ENCODE results near the gene FLAD1.
"Not testable (repeated sequence)": the region's sequence is repeated elsewhere in the genome, so short reads cannot be mapped to it uniquely, and the experiment has no call there.

FLAD1 gene

DNA sequence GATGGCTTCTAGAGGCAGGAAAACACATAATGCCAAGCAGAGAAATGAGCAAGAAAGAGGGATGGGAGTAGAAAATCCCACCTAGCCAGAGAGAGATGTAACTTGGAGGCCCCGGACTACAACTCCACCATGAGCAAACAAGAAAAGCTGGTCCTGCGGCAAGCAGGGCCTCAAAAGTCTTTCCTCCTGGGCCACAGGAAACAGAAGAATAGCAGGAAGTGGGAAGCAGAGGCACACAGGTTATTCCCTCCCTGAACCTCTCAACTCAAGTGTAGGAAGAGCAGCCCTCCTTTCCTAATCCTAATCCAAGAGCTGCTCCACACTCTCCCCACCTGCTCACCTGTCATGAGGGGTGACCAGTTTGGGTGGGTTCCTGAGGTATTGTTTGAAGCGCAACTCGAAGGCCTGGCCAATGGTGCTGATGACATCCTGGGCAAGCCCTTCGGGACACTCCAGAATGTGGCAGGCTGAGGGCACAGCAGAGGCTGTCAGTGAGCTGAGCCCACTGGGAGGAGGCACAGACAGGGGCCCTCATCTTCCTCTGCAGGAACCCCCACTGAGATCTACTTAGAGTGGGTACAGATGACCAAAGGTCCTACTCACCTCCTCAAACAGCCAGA is 15.7 kb upstream of the FLAD1 start:
- no peak for DNase-seq (ENCODE audit: low read depth in 2 of 2, low spot score in 1 of 2)

DNA sequence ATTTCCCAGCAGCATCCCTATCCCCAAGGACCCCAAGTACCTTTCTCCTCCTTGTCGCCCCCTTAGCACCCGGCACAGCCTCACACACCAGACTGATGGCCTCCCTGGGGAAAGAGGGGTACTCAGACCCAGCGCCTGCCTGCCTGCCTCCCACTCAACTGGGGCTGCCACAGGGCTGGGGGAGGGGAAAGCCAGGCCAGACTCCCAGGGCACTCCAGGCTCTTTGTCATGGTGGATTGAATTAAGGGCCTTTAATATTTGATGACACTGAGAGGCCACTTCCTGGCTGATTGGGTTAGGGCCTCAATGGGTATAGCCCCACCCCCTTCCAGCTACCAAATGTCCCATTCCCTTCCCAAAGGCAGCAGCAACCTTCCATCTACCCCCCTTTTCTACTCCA is 14.4 kb upstream of the FLAD1 start:
- DNase-seq (ENCODE audit: low read depth in 2 of 2, low spot score in 1 of 2), result no peak

DNA sequence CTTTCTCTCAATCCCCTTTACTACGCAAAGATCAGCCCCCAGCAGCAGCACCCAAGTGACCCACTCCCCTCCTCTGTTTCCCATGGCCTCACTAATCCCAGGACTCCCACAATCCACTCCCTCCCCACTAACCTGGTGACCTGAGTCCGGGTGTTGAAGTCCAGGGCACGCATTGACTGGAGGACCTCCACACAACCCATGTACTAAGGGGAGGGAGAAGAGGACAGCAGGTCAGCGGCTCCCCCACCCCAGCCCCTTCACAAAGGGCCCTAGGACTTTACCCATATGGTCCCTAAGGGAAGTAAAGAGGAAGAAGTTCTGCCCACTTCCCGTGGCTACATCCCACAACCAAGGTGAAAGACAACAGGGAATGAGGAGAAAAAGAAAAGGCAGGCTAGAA is 13.9 kb upstream of the FLAD1 start:
- DNase-seq (ENCODE audit: low read depth in 2 of 2, low spot score in 1 of 2), result no peak

DNA sequence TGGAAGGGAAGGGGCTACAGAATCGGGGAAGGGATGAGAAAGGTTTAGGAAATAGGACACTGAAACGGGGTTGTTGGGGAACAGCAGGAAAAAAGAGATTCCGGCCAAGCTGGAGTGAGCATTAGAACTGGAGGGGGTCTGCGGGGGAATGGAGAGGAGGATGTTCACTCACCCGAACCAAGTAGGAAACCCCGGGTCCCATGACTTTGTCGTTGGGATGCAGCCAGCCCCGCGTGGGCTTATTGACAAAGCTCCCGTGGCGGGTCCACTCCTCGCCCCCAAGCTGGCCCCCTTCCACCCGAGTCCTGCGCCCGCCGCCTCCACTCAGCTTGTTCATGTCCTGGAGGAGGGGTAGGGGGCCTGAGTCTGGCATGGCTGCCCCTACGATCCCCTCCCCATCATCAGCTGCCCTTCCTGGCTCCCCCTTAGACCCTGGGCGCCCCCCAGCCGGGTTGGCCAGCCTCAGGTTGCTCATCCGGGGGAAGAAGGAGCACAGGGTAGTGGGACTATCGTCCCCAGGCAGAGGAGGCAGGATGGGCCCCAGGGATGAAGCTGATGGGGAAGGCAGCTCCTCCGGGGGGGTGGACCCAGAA is 13.2 kb upstream of the FLAD1 start:
- DNase-seq (ENCODE audit: low read depth in 2 of 2, low spot score in 1 of 2), result no peak

DNA sequence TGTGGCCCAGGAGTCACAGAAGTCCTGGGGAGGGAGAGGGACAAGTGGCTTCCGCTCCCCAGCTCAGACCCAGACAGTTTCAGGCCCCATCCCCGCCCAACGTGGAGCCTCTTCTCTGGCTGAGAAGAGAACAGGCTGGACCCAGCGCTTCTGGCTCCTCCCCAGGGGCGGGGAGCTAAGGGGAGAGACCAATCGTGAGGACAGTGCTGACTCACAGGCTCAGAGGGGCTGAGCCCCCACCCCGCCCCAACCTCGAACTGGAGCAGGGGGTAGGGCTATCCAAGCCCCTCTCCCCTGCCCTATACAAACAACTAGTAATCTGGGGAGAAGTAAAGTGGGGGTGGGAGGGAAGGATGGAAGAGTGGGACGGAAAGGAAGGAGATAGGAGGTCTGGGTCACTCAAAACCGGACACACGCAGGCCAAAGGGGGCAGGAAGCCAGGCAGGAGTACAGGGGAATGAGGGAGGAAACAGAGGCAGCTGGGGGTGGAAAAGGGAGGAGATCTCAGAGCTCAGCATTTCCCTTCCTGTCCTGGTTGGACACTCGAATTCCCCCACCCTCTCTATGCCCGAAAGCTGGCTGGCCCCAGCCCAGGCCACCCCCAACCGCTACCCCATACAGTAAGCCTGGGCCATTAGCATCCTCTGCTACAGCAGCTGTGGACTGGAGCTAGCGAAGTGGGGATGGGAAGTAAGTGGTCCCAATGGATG is 12.4 kb upstream of the FLAD1 start, which contains the start of gene SHC1:
Gene SHC1 (minus strand): TSS at position 117 of the 710 bp plus-strand sequence. CDS start 221 bp downstream, outside the sequence.
- no peak for DNase-seq (ENCODE audit: low read depth in 2 of 2, low spot score in 1 of 2)

DNA sequence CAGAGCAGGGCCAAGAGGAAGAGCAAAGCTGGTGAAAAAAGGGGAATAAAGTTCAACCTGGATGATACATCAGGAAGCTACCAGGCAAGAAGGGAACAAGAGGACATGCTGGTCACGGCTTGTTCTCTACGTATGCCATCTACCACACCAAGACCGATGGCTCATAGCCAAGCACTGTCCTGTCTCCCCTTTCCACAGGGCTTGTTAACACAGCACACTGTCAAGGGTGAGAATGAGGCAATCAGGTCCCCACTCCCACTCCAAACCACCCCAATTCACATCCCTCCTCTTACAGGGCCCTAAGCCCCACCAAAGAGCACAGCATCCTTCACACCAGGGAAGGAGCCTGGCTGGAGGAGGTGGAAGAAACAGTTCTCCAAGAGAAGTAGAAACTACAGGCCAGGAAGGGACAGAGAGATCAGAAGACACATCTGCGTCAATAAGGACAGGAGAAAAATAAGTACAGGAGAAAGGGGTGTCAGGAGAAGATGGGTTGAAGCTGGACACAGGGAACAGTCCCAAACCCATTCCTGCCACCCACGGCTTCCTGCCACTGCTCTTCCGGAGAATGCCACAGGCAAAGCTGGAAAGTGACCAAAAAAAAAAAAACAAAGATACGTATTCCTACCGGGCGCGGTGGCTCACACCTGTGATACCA is 11.7 kb upstream of the FLAD1 start:
- no peak for DNase-seq (ENCODE audit: low read depth in 2 of 2, low spot score in 1 of 2)

DNA sequence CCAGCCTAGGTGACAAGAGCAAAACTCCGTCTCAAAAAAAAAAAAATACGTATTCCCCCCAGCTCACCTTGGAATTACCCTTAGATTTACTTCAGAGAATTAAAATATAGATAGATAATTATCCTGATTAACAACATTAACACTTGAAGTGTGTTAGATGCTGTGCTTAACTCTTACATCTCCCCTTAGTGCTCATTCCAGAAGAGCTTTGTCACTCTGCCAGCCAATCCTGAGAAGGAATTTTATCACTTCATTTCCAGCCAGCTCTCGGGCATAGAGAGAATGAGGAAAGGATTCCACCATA is 11.0 kb upstream of the FLAD1 start:
- no peak for DNase-seq (ENCODE audit: low read depth in 2 of 2, low spot score in 1 of 2)

DNA sequence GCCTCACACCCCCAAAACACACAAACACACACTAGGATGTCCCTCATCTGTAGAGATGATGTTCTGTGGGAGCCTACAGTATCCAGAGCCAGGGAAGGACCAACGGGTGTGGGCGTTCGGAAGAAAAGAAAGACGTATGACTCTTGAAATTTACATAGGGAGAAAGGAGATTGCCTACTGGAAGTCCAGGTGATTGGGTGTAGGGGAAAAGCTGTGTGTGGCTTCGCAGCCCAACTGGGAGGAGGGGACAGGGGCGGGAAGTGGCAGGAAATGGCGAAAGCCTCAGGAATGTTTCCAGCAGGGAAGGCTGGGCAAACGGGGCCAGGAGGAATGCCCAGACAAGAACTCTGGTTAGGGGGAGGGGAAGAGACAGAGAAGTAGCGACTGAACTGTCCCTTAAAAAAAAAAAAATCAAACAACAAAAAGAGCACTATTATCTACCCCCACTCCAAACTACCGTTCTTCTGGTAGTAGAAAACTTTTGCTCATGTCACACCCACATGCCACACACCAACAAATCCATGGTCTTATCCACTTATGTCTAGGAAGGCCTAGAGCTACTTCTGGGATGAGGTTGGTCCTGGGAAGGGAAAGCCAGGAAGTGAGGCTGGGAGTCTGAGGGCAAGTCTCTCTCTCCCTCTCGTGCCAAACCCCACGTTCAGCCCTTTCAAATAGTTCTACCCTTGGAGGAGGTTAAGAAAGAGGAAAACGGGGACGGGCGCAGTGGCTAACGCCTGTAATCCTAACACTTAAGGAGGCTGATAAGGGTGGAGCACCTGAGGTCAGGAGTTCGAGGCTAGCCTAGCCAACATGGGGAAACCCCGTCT is 10.4 kb upstream of the FLAD1 start:
- DNase-seq (ENCODE audit: low read depth in 2 of 2, low spot score in 1 of 2), result no peak

DNA sequence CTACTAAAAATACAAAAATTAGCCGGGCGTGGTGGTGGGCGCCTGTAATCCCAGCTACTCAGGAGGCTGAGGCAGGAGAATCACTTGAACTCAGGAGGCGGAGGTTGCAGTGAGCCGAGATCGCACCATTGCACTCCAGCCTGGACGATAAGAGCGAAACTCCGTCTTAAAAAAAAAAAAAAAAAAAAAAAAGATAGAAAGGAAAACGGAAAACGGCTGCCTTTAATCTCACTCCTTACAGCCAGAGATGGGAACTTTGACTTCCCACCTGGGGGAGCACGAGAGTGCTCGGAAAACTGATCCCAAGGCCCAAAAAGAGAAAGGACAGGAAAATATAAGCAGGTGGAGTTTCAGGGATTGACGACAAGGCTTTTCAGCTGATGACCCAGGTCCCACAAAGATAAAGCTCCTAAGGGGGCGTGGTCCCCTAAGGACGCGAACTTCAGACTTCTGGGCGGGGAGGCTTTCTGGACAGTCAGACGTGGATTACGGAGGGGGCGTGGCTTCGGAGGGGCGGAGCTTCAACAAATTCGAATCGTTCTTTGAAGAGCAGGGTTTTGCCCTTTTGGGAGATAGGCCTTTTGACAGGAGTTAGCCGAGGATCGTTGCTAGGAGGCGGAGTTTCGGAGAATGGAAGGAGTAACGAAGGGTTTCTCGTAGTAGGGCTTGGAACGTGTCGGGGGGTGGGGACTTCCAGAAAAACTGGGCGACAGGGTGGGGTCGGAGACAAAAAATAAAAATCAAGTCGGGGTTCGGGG is 9.6 kb upstream of the FLAD1 start:
- peak; percentile 82 to 89 for DNase-seq (ENCODE audit: low read depth in 2 of 2, low spot score in 1 of 2)

DNA sequence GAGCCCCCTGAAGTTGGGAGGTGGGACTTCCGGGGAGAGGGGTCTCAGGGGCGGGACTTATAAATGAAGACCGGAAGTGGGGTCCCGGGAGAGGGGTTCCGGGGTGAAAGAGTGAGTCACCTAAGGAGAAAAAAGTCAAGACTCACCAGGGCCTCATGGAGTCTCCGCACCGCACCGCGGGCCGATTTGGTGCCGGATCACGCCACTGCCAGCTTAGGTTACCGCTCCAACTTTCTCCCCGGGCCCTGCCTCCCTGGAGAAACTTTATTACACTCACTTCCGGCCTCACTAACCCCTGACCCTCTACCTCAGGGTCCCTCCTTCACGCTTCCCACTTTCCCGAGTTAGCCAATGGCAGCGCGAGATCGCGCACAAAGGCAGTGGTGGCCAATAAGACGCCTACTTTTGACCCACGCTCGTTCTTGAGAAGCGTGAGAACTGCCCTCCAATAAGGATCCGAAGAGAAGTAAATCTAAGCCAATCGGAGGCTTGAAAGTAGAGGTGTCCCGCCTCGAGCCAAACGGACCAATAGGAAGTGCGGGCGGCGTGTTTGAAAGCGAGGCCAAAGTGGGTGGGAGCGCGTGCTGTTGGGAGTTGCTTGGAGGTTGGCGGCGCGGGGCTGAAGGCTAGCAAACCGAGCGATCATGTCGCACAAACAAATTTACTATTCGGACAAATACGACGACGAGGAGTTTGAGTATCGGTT is 8.9 kb upstream of the FLAD1 start, which contains the start of gene CKS1B:
Gene CKS1B (plus strand): TSS at position 580 of the 706 bp plus-strand sequence. CDS start 65 bp downstream, at position 645.
- peak; percentile 90 to 92 for DNase-seq (ENCODE audit: low read depth in 2 of 2, low spot score in 1 of 2)

DNA sequence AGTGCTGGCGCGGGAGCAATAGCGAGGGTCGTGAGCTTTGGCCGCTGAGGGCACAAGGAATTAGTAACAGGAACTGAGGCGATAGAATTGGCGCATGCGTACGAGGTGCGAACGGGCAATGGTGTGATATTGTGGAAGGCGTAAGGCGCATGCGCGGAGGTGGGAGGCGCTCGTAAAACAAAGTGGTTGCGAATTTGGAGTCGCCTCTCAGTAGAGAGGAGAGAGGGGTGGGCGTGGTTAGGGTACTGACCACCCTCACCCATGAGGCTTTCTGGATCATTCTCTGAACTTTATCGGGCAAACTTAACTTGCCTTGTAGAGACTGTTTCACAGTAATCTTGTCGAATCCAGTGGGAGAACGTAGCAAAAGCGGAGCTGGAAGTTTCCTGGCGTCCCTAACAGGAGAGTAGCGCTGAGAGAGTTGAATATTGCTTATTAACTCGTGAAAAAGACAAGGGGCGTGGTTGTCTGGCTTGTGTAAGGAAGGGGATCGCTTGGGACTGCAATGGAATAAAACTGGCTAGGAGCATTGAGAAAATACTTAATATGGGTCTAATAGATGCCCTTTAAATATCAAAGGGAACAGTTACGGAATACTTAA is 8.2 kb upstream of the FLAD1 start:
- DNase-seq (ENCODE audit: low read depth in 2 of 2, low spot score in 1 of 2), result peak; percentile 89

DNA sequence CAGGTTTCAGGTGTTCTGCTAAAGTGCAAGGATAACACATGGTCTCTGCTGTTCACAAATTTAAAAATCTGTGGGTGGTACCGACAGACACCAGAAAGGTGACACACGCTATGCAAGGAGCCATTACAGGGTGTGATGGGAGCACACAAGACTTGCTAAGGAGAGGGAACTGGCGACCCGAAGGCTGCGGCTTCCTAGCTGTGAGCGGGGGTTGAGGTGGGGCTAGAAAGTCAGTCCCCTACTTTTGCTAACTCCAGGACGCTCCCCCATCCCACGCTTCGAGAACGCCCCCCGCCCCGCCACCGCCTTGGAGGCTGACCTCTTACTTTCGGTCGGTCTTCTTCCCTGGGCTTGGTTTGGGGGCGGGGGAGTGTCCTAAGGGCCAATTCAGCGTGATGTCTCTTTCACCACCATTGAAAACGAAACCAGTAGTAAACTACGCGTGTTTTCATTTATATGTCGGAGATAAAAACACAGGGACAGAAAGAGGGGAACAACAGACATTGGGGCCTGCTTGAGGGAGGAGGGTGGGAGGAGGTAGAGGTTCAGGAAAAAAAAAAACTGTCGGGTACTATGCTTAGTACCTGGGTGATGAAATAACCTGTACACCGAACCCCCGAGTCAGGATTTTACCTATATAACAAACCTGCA is 7.6 kb upstream of the FLAD1 start:
- DNase-seq (ENCODE audit: low read depth in 2 of 2, low spot score in 1 of 2), result peak in 1 of 2 donors; percentile 38

DNA sequence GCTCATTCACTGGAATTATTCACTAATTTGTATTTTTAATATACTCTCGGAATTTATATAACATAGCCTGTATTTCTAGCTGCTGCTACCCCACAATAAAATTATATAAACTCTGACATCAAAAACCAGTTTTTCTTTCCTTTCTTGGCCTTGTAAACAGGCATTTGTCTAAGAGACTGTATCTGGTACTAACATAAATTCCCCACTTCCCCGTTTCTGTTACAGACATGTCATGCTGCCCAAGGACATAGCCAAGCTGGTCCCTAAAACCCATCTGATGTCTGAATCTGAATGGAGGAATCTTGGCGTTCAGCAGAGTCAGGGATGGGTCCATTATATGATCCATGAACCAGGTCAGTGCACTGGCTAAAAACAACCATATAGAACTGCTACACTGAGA is 5.4 kb upstream of the FLAD1 start:
- not testable (repeated sequence) for DNase-seq (ENCODE audit: low read depth in 2 of 2, low spot score in 1 of 2)

DNA sequence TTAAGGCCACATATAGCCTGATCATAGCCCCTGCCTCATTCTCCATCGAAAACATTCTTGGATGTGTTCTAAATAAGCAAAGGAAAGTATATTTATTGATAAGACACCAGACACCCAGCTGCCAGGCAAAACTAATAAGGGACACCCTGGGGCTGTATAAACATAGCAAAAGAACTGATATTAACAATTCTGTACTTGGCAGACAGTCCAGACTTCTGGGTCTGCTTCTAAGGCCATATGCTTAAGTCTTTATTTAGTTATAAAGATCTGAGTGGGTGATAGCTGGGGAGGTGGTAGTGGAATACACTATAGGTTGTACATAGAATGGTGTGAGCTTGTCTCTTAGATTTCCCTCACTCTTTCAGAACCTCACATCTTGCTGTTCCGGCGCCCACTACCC is 4.8 kb upstream of the FLAD1 start:
- no peak for DNase-seq (ENCODE audit: low read depth in 2 of 2, low spot score in 1 of 2)

DNA sequence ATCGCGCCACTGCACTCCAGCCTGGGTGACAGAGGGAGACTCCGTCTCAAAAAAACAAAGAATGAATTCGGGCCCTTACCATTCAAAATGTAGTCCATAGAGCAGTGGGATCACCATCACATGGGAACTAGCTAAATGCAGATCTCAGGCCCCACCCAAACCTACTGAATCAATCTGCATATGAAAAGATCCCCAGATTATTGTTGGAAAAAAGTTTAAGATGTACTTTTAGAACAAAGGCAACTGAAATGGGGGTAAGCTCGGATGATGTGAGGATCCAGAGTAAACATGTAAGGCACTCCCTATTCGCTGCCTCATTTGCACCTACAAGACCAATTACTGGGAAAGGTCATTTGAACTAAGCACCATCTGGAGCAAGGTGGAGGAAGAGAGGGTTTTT is 803 bp upstream of the FLAD1 start:
- no peak for DNase-seq (ENCODE audit: low read depth in 2 of 2, low spot score in 1 of 2)

DNA sequence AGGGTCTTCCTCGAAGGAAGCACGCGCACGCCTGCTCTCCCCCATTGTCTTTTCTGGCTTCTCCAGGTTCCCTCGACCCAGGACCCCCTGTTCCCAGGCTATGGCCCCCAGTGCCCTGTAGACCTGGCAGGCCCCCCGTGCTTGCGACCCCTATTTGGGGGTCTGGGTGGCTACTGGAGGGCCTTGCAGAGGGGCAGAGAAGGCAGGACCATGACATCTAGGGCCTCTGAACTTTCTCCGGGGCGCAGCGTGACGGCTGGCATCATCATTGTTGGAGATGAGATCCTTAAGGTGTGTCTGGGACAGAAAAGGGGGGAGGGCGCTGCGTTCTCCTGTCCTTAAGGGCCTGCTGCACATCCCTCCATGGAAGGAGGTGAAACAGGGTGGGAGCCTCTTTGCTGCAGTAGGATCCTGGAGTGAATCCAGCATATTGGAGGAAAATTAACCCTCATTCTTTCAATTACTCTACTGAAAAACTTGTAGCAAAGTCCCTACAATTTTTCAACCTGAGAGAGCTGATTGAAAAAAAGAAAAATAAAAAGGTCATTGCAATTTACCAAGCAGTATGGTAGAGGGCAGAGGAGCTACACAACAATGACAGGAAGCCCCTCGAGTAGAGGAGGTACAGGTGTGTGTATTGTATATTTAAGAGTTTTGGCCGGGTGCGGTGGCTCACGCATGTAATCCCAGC is 777 bp downstream of the FLAD1 start:
- no peak for DNase-seq (ENCODE audit: low read depth in 2 of 2, low spot score in 1 of 2)

DNA sequence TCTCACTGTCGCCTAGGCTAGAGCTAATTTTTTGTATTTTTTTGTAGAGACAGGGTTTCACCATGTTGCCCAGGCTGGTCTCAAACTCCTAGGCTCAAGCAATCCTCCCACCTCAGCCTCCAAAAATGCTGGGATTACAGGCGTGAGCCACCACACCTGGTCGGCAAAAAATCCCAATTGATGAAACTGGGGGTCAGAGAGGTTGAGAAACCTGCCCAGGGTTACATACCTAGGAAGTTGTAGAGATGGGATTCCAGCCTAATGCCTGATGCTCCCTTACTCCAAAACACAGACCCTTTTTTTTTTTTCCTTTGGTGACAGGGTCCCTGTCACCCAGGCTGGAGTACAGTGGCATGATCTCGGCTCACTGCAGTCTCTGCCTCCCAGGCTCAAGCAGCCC is 3.6 kb downstream of the FLAD1 start:
- not testable (repeated sequence) for DNase-seq (ENCODE audit: low read depth in 2 of 2, low spot score in 1 of 2)

DNA sequence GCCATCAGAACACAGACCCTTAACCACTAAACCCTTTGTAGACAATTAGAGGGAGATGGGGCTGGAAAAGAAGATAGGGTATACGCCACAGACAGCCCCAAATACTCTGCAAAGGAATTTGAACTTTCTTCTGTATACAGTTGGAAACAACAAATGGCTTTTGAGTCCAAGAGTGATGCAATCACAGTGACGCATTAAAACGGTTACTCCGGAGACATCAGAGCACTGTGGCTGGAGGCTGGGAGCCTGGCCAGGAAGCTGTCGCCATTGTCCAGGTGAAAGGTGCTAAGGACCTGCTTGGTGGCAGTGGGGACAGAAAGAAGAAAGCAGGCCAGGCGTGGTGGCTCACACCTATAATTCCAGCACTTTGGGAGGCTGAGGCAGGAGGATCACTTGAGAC is 4.2 kb downstream of the FLAD1 start:
- no peak for DNase-seq (ENCODE audit: low read depth in 2 of 2, low spot score in 1 of 2)

Data from stimulated activated CD8-positive, alpha-beta memory T cell treated with anti-CD3 and anti-CD28 coated beads, Interleukin-4, amount 100 ng/mL, for 4 hours (primary cell).